Raji (cell line): ENCODE data around the gene RNF207.

Experiments used
- POLR2A ChIP-seq: IDR thresholded peaks from 2 replicates; pipeline ENCODE4 v1.6.1; 2011; ENCODE audit warnings: low read depth, low read length, control low read depth; ENCODE audit not compliant: insufficient read depth

The RNF207 gene

GRCh38 chr1:6205849-6206519, at the start of gene RNF207:
Gene RNF207, plus strand, starts transcription at chr1:6206119. Its CDS starts 417 bp downstream, at chr1:6206536.
- no peak for TF ChIP-seq POLR2A

GRCh38 chr1:6157132-6157527, 48.8 kb upstream of the RNF207 start:
- TF ChIP-seq POLR2A: no peak

GRCh38 chr1:6157528-6158174, 48.3 kb upstream of the RNF207 start:
- no peak for TF ChIP-seq POLR2A

- TF ChIP-seq POLR2A: no peak
Measured at GRCh38 chr1:6158181-6158580, 47.7 kb upstream of the RNF207 start.

GRCh38 chr1:6162341-6162740, 43.6 kb upstream of the RNF207 start:
- TF ChIP-seq POLR2A: no peak

GRCh38 chr1:6162773-6163172, 43.1 kb upstream of the RNF207 start:
- no peak for TF ChIP-seq POLR2A

GRCh38 chr1:6163191-6163972, 42.5 kb upstream of the RNF207 start:
- TF ChIP-seq POLR2A: no peak

- TF ChIP-seq POLR2A: no peak
Measured at GRCh38 chr1:6163973-6164617, 41.8 kb upstream of the RNF207 start.

- no peak for TF ChIP-seq POLR2A
Measured at GRCh38 chr1:6165027-6165426, 40.9 kb upstream of the RNF207 start.

GRCh38 chr1:6165441-6165985, 40.4 kb upstream of the RNF207 start:
- no peak for TF ChIP-seq POLR2A

GRCh38 chr1:6166221-6166620, 39.7 kb upstream of the RNF207 start:
- no peak for TF ChIP-seq POLR2A

GRCh38 chr1:6166655-6167390, 39.1 kb upstream of the RNF207 start:
- TF ChIP-seq POLR2A: no peak

- TF ChIP-seq POLR2A: no peak
Measured at GRCh38 chr1:6167391-6168303, 38.3 kb upstream of the RNF207 start.

- no peak for TF ChIP-seq POLR2A
Measured at GRCh38 chr1:6168947-6169586, 36.9 kb upstream of the RNF207 start.
